IMR-90 (cell line): ENCODE results near the gene ROMO1.

Experiments used
- BHLHE40 ChIP-seq: fragments of 150-350 bp; IDR thresholded peaks from 2 replicates; pipeline ENCODE4 v1.6.1; 2016; ENCODE audit warnings: mild to moderate bottlenecking, low read depth, low read length
- CEBPB ChIP-seq: IDR thresholded peaks from 2 replicates; pipeline ENCODE4 v1.6.1; 2012; ENCODE audit warnings: low read depth, low read length, improper control_type of control experiment
- CHD1 ChIP-seq: IDR thresholded peaks from 2 replicates; pipeline ENCODE4 v1.6.1; 2012; ENCODE audit warnings: low read depth, low read length, improper control_type of control experiment
- CTCF ChIP-seq: conservative IDR thresholded peaks from 2 replicates; pipeline ENCODE4 v1.5.1; 2012; ENCODE audit warnings: mild to moderate bottlenecking, low read depth, low read length, improper control_type of control experiment
- MAZ ChIP-seq: IDR thresholded peaks from 2 replicates; pipeline ENCODE4 v1.6.1; 2012; ENCODE audit warnings: low read depth, mild to moderate bottlenecking, low read length, improper control_type of control experiment, moderate library complexity, borderline replicate concordance
- MXI1 ChIP-seq: IDR thresholded peaks from 2 replicates; pipeline ENCODE4 v1.6.1; 2012; ENCODE audit warnings: low read depth, mild to moderate bottlenecking, low read length, moderate library complexity, borderline replicate concordance
- NFE2L2 ChIP-seq: fragments of 150-350 bp; IDR thresholded peaks from 2 replicates; pipeline ENCODE4 v1.6.1; 2016; ENCODE audit warnings: low read depth, mild to moderate bottlenecking, low read length
- POLR2A ChIP-seq: IDR thresholded peaks from 2 replicates; pipeline ENCODE4 v1.6.1; 2012; ENCODE audit warnings: mild to moderate bottlenecking, low read depth, low read length
- RAD21 ChIP-seq: IDR thresholded peaks from 2 replicates; pipeline ENCODE4 v1.6.1; 2012; ENCODE audit warnings: low read length, improper control_type of control experiment
- SMC3 ChIP-seq: fragments of 150-350 bp; IDR thresholded peaks from 2 replicates; pipeline ENCODE4 v1.6.1; 2016; ENCODE audit warnings: low read depth, mild to moderate bottlenecking, antibody characterized with exemption, low read length, moderate library complexity
- USF2 ChIP-seq: fragments of 150-350 bp; IDR thresholded peaks from 2 replicates; pipeline ENCODE4 v1.6.1; 2017; ENCODE audit warnings: mild to moderate bottlenecking, antibody characterized with exemption, low read length, low read depth

- no peak for TF ChIP-seq MXI1
- TF ChIP-seq SMC3: no peak
- no peak for TF ChIP-seq CTCF
- TF ChIP-seq MAZ: no peak
- no peak for TF ChIP-seq POLR2A
- no peak for TF ChIP-seq NFE2L2
- no peak for TF ChIP-seq RAD21
- TF ChIP-seq BHLHE40: no peak
- no peak for TF ChIP-seq CHD1
- TF ChIP-seq CEBPB: no peak
- TF ChIP-seq USF2: no peak
Measured at GRCh38 chr20:35698298-35699126, 693 bp upstream of the ROMO1 start.
